Keratinocyte (primary cell): ENCODE results near the gene FRMPD2.

Experiments used
- EZH2 ChIP-seq: IDR thresholded peaks from one replicate; pipeline ENCODE4 v1.6.1; 2012; ENCODE audit warnings: inconsistent platforms, mild to moderate bottlenecking, low read length, moderate library complexity
- TF ChIP-seq, protein P1 (sequence below), 3 experiments: IDR thresholded peaks in 1 of 3; conservative IDR thresholded peaks in 1 of 3; optimal IDR thresholded peaks in 1 of 3; 2 replicates in 2 of 3; 3 replicates in 1 of 3; pipeline versions ENCODE3 to v1.5.1; 2011; ENCODE audit warnings: low read length in 3 of 3, mild to moderate bottlenecking in 3 of 3, moderate library complexity in 2 of 3, control low read depth in 1 of 3, inconsistent platforms in 1 of 3; ENCODE audit not compliant: insufficient read depth in 2 of 3; ENCODE audit errors: extremely low read depth in 1 of 3

DNA sequence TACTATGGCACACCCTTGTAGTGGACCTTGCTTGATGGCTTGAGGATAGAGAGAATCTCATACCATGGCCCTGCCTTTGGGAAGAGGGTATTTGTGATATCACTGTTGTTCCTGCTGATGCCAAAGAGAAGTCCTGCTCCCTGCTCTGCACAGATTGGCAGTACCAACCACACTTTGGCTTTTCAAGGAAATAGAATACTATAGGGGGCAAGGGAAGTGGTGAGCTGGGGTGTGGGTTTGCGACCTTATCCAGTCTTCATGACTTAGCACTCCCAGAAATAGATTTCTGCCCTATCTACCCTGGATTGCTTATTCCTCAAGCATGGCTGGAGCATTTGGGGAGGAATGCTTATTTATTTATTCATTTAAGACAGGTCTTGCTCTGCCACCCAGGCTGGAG lies 25.2 kb upstream of the FRMPD2 start:
- TF ChIP-seq, protein P1, sequence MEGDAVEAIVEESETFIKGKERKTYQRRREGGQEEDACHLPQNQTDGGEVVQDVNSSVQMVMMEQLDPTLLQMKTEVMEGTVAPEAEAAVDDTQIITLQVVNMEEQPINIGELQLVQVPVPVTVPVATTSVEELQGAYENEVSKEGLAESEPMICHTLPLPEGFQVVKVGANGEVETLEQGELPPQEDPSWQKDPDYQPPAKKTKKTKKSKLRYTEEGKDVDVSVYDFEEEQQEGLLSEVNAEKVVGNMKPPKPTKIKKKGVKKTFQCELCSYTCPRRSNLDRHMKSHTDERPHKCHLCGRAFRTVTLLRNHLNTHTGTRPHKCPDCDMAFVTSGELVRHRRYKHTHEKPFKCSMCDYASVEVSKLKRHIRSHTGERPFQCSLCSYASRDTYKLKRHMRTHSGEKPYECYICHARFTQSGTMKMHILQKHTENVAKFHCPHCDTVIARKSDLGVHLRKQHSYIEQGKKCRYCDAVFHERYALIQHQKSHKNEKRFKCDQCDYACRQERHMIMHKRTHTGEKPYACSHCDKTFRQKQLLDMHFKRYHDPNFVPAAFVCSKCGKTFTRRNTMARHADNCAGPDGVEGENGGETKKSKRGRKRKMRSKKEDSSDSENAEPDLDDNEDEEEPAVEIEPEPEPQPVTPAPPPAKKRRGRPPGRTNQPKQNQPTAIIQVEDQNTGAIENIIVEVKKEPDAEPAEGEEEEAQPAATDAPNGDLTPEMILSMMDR (optimal IDR thresholded peaks at IDR 0.05 in 1 of 3, IDR thresholded peaks at IDR 0.05 in 1 of 3, conservative IDR thresholded peaks at IDR 0.05 in 1 of 3; ENCODE audit: extremely low read depth in 1 of 3, insufficient read depth in 2 of 3, low read length in 3 of 3), result no peak
- TF ChIP-seq EZH2, result no peak
